ENCODE measurements around the gene CCDC197. TPM values are rescaled to one million over a fixed set of nuclear protein-coding genes. Genes with fewer than 3 reads are reported as not detected.

The CCDC197 gene
- total and polyA plus RNA-seq, 3 donors from 2014 or later, result 5.6 to 31.0 (median 20.7) TPM

DNA sequence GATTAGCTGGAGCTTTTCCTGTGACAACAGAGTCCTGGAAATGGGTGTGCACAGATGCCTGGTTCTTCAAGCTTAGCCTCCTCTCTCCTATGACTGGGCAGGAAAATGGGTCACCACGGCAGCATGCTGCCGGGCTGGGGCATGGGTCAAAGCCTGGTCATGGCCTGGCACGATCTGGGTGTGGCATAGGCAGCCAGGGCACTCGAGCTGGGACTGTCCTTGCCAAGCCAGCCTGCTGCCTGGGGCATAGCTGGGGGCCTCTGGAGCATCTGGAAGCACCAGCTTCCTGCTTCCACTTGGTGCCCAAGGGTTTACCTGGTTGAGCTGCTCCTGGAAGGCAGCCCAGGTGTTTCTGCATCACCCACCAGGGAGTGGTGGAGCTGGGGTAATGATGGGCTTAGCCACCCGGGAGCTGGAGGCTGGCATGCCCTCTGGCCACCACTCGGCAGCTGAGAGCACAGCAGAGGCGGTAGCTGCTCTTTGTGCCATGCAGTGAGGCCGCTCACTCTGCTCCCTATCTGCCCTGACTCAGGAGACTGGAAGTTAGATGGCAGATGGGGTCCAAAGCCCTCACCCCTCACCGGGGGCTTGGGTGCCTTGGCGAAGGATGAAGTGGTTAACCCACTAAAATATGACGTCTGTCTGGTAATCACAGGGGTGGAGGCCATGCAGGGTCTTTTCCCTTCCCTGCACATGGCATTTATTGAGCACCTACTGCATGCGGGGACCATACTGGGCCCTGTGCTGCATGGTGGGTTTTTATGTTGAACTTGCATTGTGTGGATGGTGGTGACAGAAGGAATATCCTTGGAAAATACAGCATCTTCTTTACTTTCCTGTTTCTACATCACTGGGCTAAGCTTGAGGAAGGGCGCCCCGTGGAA, 30.7 kb downstream of the CCDC197 start:
- Histone ChIP-seq H3K4me1 (no peaks in the 10 kb centered on the region), H3K4me3 (no peak overlapping the region), H3K36me3 (ENCODE audit: low read depth, missing control alignments) (no peaks in the 10 kb centered on the region), H3K9me3 (no peaks in the 10 kb centered on the region), H3K27ac (no peak overlapping the region), H3K27me3 (no peaks in the 10 kb centered on the region)
- TF ChIP-seq, protein P1, sequence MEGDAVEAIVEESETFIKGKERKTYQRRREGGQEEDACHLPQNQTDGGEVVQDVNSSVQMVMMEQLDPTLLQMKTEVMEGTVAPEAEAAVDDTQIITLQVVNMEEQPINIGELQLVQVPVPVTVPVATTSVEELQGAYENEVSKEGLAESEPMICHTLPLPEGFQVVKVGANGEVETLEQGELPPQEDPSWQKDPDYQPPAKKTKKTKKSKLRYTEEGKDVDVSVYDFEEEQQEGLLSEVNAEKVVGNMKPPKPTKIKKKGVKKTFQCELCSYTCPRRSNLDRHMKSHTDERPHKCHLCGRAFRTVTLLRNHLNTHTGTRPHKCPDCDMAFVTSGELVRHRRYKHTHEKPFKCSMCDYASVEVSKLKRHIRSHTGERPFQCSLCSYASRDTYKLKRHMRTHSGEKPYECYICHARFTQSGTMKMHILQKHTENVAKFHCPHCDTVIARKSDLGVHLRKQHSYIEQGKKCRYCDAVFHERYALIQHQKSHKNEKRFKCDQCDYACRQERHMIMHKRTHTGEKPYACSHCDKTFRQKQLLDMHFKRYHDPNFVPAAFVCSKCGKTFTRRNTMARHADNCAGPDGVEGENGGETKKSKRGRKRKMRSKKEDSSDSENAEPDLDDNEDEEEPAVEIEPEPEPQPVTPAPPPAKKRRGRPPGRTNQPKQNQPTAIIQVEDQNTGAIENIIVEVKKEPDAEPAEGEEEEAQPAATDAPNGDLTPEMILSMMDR (IDR thresholded peaks at IDR 0.05), result no peak
- TF ChIP-seq POLR2A (IDR thresholded peaks at IDR 0.05), result no peak
- intact Hi-C loops (cut with DNase I; ENCODE audit: low total_unique reads), result no loop called here
- DNase-seq, result no peak
- WGBS, 2 donors, result 87 to 90% methylated on average over 7 to 14 of the region's 14 CpGs

DNA sequence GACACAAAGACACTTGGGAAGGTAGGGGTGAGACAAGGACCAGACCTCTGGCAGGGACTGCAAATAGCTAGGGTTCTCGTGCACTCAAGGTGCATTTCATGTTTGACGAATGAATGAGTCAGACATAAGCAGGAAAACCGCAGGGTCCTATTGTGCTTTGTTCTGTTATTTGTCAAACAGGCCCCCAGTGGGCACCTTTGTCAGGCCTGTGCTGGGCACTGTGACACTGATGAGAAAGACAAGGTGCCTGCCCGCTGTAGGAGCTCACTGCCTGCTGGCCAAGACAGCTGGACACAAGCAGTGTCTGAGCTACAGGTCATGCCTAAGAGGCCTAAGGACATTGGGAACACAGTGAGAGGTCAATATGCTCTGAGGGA, 31.3 kb downstream of the CCDC197 start:
- TF ChIP-seq, protein P1 (IDR thresholded peaks at IDR 0.05), result no peak
- TF ChIP-seq POLR2A (IDR thresholded peaks at IDR 0.05), result no peak
- no peaks in the 10 kb centered on the region for H3K27me3 ChIP-seq
- intact Hi-C loops (cut with DNase I; ENCODE audit: low total_unique reads), result no loop called here
- 91 to 94% methylated on average over 4 of the region's 4 CpGs for WGBS, 2 donors
- no peaks in the 10 kb centered on the region for H3K4me1 ChIP-seq
- DNase-seq, result no peak
- H3K36me3 ChIP-seq (ENCODE audit: low read depth, missing control alignments), result no peaks in the 10 kb centered on the region
- no peak overlapping the region for H3K27ac ChIP-seq
- no peak overlapping the region for H3K4me3 ChIP-seq
- no peaks in the 10 kb centered on the region for H3K9me3 ChIP-seq

DNA sequence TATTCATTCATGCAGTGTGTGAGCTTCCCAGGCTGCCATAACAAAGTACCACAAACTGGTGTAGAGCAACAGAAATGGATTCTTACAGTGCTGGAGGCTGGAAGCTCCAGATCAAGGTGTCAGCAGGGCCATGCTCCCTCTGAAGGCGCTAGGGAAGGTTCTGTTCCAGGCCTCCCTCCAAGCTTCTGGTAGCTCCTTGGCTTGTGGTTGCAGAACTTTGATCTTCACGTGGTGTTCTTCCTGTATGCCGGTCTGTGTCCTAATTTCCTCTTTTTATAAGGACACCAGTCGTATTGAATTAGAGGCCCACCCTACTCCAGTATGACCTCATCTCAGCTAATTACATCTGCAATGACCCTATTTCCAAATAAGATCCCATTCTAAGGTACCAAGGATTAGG, 32.2 kb downstream of the CCDC197 start:
- no peak for DNase-seq
- no peak for TF ChIP-seq POLR2A (IDR thresholded peaks at IDR 0.05)
- TF ChIP-seq, protein P1 (IDR thresholded peaks at IDR 0.05), result no peak
- no peak overlapping the region for H3K4me3 ChIP-seq
- H3K27me3 ChIP-seq, result no peaks in the 10 kb centered on the region
- H3K9me3 ChIP-seq, result no peaks in the 10 kb centered on the region
- intact Hi-C loops (cut with DNase I; ENCODE audit: low total_unique reads), result no loop called here
- no peak overlapping the region for H3K27ac ChIP-seq
- no peaks in the 10 kb centered on the region for H3K36me3 ChIP-seq (ENCODE audit: low read depth, missing control alignments)
- 57 to 58% methylated on average over 4 of the region's 4 CpGs for WGBS, 2 donors
- H3K4me1 ChIP-seq, result no peaks in the 10 kb centered on the region

DNA sequence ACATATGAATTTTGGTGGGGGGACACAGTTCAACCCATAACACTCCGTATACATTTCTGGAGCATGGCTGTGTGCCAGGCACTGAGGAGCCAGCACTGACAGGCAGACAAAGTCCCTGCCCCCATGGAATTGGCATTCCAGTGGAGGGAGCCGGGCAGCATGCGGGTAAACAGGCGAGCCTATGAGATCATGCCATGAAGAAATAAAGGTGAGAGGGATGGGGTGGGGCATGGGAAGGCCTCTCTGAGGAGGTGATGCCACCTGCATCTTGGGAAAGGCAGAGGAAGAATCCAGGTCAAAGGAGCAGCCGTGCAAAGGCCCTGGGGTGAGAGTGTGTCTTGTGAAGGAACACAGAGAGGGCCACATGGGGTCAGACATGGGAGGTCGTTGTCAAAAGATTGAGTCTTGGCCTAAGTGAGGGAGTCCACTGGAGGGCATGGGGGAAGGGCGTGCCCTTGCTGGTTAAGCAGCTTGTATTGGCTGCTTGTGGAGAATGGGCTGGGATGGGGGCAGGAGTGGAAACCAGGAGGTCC, 32.6 kb downstream of the CCDC197 start:
- no peaks in the 10 kb centered on the region for H3K36me3 ChIP-seq (ENCODE audit: low read depth, missing control alignments)
- WGBS, 2 donors, result 90 to 95% methylated on average over 7 of the region's 7 CpGs
- no peaks in the 10 kb centered on the region for H3K4me1 ChIP-seq
- no peak for DNase-seq
- no peaks in the 10 kb centered on the region for H3K9me3 ChIP-seq
- intact Hi-C loops (cut with DNase I; ENCODE audit: low total_unique reads), result no loop called here
- no peak overlapping the region for H3K4me3 ChIP-seq
- TF ChIP-seq, protein P1 (IDR thresholded peaks at IDR 0.05), result no peak
- TF ChIP-seq POLR2A (IDR thresholded peaks at IDR 0.05), result no peak
- H3K27ac ChIP-seq, result no peak overlapping the region
- no peaks in the 10 kb centered on the region for H3K27me3 ChIP-seq

Data from testis (tissue), 3 donors.